K562 (cell line): ENCODE data around the gene TRIM3. TPM values are rescaled to one million over a fixed set of nuclear protein-coding genes. Genes with fewer than 3 reads are reported as not detected.
A peak's percentile ranks its signal among the peaks of the same experiment; 100 is the strongest.

ENCODE experiments used
- BDP1 ChIP-seq: IDR thresholded peaks from 3 replicates; pipeline ENCODE4 v1.6.1; 2011; ENCODE audit not compliant: insufficient read length, insufficient read depth
- CBX5 ChIP-seq: IDR thresholded peaks from 2 replicates; pipeline ENCODE4 v1.6.1; 2014; ENCODE audit warnings: low read depth, borderline replicate concordance
- RFX1 ChIP-seq: fragments of 450-650 bp; IDR thresholded peaks from 2 replicates; pipeline ENCODE4 v1.6.1; 2016; ENCODE audit warnings: mild to moderate bottlenecking, moderate library complexity
- YY1 ChIP-seq, 3 experiments: IDR thresholded peaks; 2 replicates each; pipeline ENCODE4 v1.6.1; 2011; ENCODE audit warnings: low read length in 2 of 3, mild to moderate bottlenecking in 2 of 3, moderate library complexity in 2 of 3, borderline replicate concordance in 1 of 3, control low read depth in 1 of 3, low read depth in 1 of 3; ENCODE audit not compliant: insufficient read depth in 3 of 3, insufficient replicate concordance in 2 of 3, control insufficient read depth in 1 of 3, insufficient read length in 1 of 3; ENCODE audit errors: extremely low read depth in 1 of 3
- ZFPM2 ChIP-seq: fragments of 250-450 bp; sonication (Bioruptor Pico); IDR thresholded peaks from 2 replicates; pipeline ENCODE4 v1.5.1; 2022; ENCODE audit warnings: mild to moderate bottlenecking
- ZNF184 ChIP-seq: sonication (generic); formaldehyde crosslinking; IDR thresholded peaks from 2 replicates; pipeline ENCODE4 v1.5.0; 2020; ENCODE audit warnings: missing genetic modification reagents
- ZNF324 ChIP-seq: fragments of 250-450 bp; sonication (Bioruptor Pico); IDR thresholded peaks from 2 replicates; pipeline ENCODE4 v1.4.0; 2020; ENCODE audit warnings: mild to moderate bottlenecking
- polyA plus RNA-seq, 8 experiments: library from polyadenylated mRNA; depleted of rRNA in 4 of 8; stranded (reverse) in 5 of 8; unstranded in 3 of 8; fragments of >200 nt; fragmentation: Nextera tagmentation in 2 of 8; fragmentation: Illumina TruSeq in 1 of 8; extraction: Ambion mirVana in 2 of 8; extraction: Trizol in 1 of 8; gene quantifications; 2 replicates each; pipeline versions ENCODE4 v1.2.1 to v1.2.3, GENCODE V29; 2011 to 2014; ENCODE audit warnings: inconsistent platforms in 1 of 8, missing spikeins in 1 of 8
- total RNA-seq, 7 experiments: library from RNA; depleted of rRNA in 6 of 7; stranded (reverse); fragments of >200 nt in 6 of 7; fragmentation: Illumina TruSeq in 2 of 7; extraction: Trizol in 2 of 7; gene quantifications; 2 replicates each; pipeline versions ENCODE4 v1.2.1 to v1.2.3, GENCODE V29; 2011 to 2021; ENCODE audit warnings: low replicate concordance in 1 of 7
- TF ChIP-seq, protein P1 (sequence below): IDR thresholded peaks from 2 replicates; pipeline ENCODE4 v1.6.1; 2012; ENCODE audit warnings: low read depth, low read length, improper control_type of control experiment, borderline replicate concordance
- TF ChIP-seq, protein P2 (sequence below), 2 experiments: fragments of 450-650 bp; formaldehyde crosslinking in 1 of 2; IDR thresholded peaks; 2 replicates each; pipeline versions ENCODE4 v1.4.0 to v1.6.1; 2014 to 2020; ENCODE audit warnings: mild to moderate bottlenecking in 2 of 2, borderline replicate concordance in 1 of 2, low read depth in 1 of 2

Gene TRIM3
- total and polyA plus RNA-seq, 9 of the 15 experiments (the other 6 are each of a cell fraction or from before 2014, with no cell fraction given) = 0.45 to 9.2 (median 4.7) TPM

DNA sequence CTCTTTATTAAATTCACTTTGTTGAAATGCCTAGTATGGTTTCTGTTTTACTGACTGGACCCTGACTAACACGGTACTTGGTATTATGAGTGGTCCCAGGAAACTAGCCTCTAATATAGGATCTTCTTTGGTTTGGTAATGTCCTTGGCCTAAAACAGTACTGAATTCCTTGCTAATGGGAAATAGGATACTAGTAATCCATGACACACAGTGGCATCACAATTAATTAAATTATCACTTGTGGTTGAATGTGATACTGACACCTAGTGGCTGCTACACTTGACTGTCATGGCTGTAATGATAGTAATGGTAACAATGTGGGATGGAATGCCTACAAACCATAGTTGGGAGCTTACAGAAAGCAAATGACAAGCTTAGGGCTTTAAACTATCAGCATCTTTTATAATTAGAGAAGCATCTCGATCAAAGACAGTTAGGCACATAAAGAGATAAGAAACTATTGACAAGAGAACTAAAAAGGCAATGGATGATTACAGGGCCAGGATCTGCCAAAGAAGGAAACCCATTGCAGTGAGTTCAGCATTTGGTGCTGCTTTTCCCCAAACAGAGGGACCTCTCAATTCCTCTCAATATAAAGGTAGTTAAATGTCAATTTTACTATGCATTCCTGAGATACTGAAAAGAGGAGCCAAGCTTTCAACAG, 32.0 kb upstream of the TRIM3 start (continued):
- TF ChIP-seq YY1 (IDR thresholded peaks at IDR 0.05; ENCODE audit: borderline replicate concordance in 1 of 3, control insufficient read depth in 1 of 3, extremely low read depth in 1 of 3, insufficient read depth in 3 of 3, insufficient read length in 1 of 3, insufficient replicate concordance in 2 of 3, low read depth in 1 of 3, low read length in 2 of 3) = peak in 1 of 3 experiments; percentile 29
- TF ChIP-seq ZNF324 (CRISPR knock-in tag) = no peak
- no peak for TF ChIP-seq ZNF184 (CRISPR knock-in tag)
- no peak for TF ChIP-seq CBX5
- no peak for TF ChIP-seq ZFPM2 (CRISPR knock-in tag)
- TF ChIP-seq, protein P1, sequence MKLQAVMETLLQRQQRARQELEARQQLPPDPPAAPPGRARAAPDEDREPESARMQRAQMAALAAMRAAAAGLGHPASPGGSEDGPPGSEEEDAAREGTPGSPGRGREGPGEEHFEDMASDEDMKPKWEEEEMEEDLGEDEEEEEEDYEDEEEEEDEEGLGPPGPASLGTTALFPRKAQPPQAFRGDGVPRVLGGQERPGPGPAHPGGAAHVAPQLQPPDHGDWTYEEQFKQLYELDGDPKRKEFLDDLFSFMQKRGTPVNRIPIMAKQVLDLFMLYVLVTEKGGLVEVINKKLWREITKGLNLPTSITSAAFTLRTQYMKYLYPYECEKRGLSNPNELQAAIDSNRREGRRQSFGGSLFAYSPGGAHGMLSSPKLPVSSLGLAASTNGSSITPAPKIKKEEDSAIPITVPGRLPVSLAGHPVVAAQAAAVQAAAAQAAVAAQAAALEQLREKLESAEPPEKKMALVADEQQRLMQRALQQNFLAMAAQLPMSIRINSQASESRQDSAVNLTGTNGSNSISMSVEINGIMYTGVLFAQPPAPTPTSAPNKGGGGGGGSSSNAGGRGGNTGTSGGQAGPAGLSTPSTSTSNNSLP = peak; percentile 81
- no peak for TF ChIP-seq RFX1
- TF ChIP-seq, protein P2, sequence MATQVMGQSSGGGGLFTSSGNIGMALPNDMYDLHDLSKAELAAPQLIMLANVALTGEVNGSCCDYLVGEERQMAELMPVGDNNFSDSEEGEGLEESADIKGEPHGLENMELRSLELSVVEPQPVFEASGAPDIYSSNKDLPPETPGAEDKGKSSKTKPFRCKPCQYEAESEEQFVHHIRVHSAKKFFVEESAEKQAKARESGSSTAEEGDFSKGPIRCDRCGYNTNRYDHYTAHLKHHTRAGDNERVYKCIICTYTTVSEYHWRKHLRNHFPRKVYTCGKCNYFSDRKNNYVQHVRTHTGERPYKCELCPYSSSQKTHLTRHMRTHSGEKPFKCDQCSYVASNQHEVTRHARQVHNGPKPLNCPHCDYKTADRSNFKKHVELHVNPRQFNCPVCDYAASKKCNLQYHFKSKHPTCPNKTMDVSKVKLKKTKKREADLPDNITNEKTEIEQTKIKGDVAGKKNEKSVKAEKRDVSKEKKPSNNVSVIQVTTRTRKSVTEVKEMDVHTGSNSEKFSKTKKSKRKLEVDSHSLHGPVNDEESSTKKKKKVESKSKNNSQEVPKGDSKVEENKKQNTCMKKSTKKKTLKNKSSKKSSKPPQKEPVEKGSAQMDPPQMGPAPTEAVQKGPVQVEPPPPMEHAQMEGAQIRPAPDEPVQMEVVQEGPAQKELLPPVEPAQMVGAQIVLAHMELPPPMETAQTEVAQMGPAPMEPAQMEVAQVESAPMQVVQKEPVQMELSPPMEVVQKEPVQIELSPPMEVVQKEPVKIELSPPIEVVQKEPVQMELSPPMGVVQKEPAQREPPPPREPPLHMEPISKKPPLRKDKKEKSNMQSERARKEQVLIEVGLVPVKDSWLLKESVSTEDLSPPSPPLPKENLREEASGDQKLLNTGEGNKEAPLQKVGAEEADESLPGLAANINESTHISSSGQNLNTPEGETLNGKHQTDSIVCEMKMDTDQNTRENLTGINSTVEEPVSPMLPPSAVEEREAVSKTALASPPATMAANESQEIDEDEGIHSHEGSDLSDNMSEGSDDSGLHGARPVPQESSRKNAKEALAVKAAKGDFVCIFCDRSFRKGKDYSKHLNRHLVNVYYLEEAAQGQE (IDR thresholded peaks at IDR 0.05; ENCODE audit: borderline replicate concordance) = peak; percentile 37; the same call in 1 of the 2 replicates
- TF ChIP-seq, protein P2 (CRISPR knock-in tag; IDR thresholded peaks at IDR 0.05; ENCODE audit: low read depth) = no peak
- no peak for TF ChIP-seq BDP1
- TF ChIP-seq, all 486 proteins: peak for 6
